ENCODE measurements around the gene ZFR2. TPM values are rescaled to one million over a fixed set of nuclear protein-coding genes. Genes with fewer than 3 reads are reported as not detected.
A peak's percentile ranks its signal among the peaks of the same experiment; 100 is the strongest.

ZFR2 gene
- total RNA-seq, 1 donor from 2014 or later = not detected

DNA sequence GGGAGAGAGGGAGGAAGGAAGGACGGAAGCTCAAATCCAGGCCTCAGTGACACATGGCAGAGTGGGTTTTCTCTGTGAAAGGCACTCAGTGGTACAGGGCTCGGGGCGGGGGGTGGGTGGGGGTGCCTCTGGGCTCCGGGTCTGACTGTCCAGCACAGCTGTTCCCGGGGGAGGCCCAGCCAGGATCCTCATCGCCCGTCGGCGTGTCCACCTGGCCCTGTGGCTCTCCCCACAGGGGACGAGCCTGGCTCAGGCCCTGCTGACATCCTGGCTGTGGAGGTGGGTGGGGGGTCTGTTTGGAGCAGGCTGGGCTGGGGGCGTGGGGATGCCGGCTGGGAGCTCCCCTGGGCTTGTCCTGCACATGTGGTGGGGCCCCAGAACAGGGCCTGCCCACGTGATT is 64.4 kb downstream of the ZFR2 start:
- intact Hi-C loops (cut with DNase I) = no loop called here
- ATAC-seq (ENCODE audit: poor library complexity) = no peak
- no peak for DNase-seq

DNA sequence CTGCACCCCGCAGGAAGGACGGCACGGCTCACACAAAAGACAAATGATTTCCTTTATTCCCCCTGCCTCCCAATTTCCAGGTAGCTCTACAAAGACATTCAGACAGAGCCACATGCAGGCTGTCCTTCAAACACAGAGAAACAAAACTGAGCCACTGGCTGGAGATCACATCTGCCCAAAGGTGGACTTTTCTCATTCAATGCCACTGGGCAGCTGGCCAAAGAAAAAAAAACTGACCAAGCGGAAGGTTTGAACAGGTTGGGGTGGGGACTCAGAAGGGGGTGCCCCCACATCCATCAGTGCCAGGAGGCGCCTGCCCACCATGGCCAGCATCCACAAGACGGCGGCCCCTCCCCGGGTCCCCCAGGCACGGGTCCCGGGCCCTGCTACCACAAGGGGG is 64.9 kb downstream of the ZFR2 start:
- ATAC-seq (ENCODE audit: poor library complexity) (no peak), DNase-seq (no peak)
- intact Hi-C loops (cut with DNase I) = no loop called here

DNA sequence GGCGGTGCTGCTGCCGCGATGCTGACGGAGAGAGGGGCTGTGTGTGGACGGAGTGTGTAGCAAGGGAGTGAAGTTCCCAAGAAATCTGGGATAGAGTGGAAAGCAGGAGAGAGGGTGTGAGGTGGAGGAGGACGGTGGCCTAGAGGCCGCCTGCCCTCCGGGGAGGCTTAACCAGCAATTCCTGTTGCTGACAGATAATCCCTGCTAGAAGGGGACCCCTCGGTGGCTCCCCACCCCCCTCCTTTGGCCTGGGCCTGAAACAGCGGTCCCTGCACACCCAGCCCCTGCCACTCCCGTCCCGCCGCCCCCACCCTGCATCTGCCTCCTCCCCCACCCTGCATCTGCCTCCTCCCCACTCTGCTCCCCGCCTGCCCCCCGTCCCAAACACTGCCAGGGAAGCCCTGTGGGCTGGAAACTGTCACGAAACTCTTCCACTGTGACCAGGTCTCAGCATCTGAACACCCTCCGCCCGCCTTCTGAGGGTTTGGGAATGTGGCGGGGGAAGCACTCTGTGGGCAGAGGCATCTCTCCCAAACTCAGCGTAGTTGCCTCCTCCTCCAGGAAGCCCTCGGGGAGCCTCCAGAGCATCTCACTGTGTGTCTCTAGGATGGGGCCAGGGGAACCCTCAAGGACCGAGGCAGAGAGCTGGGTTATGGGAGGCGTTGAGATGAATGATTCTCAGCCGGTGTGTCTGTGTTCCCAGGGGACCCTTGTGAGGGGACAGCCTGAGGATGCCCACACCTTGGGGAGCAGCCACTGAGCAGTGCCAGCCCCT is 65.5 kb downstream of the ZFR2 start:
- DNase-seq = no peak
- ATAC-seq (ENCODE audit: poor library complexity) = no peak
- intact Hi-C loops (cut with DNase I) = no loop called here

DNA sequence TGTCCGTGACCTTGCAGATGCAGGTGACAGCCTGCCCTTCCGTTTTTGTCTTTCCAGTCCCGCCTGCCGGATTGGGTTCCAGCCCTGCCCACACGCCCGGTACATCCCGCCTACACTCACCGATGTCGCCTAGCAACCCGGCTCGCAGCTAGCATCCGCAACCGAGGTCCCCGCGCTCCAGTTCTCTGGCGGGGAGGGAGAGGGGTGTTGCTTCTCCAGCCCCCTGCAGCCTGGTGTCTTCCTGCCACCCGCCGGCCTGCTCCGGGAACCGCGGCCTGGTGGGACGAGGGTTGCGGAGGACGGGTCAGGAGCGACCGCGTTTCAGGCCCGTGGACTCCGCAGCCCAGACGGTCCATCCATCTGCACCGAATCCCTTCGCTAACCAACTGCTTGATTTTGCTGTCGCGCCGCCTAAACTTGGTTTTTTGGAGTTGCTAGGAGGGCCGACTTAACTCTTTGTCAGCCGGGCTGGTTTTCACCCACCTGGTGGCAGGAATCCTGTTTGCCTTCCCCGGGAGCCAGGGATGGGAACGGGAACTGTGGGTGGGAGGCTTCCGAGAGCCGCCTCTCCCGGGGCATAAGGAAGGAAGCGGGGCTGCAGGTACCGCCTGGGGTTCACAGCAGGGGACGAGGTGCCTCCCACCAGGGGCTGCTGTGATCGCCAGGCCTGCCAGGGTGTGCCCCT is 67.3 kb downstream of the ZFR2 start:
- intact Hi-C loops (cut with DNase I) = no loop called here
- ATAC-seq (ENCODE audit: poor library complexity) = peak; percentile 34
- DNase-seq = no peak

DNA sequence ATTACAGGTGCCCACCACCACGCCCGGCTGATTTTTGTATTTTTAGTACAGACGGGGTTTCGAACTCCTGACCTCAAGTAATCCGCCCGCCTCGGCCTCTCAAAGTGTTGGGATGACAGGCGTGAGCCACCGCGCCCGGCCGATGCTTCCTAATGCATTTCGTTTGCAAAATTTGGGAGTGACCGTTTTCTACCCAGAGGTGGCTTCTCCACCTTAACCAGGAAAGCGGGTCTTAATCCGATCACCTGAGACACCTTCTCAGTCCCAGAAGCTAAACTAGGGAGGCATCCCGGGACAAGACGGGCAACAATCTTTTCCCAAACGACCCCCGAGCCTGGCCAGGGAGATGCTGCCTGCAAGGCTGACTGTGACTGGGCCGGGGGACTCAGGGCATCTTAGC is 67.8 kb downstream of the ZFR2 start:
- no peak for ATAC-seq (ENCODE audit: poor library complexity)
- intact Hi-C loops (cut with DNase I) = no loop called here
- DNase-seq = no peak

DNA sequence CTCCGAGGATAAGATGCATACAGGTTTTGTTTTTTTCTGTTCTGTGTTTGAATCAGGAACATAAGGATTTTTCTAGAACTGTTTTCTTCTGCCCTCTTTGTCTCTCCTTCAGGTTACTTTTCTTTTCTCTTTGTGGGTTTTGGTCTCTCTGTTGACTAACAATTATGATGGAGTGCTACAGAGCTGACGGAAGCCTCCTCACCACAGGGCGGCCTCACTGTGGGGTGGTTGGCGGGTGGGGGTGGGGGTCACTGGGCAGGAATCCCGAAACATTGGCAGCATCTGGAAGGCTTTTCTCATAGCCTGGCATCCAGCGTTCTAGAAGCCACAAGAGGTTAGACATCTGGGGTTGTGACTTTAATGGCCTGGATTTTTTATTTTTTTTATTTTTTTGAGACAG is 70.7 kb downstream of the ZFR2 start:
- intact Hi-C loops (cut with DNase I) = no loop called here
- DNase-seq (no peak), ATAC-seq (ENCODE audit: poor library complexity) (no peak)

DNA sequence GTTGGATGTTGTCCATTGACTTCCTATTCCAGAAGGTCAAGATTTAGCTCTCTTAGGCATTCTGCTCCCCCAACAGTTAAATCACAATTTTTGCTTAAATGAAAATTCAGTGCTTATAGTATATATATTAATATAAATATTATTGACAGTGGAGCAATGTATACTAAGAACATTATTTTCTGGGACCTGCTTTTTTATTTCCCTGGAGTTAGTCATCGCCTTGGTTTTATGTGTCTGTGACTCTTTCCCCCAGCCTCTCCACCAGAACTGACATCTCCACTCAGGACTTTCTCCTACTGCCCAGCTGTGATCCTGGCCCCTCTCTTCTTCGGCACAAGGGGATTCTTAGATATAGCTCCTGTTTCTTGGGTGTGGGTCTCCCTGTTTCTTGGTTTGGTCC is 72.5 kb downstream of the ZFR2 start:
- ATAC-seq (ENCODE audit: poor library complexity) (no peak), DNase-seq (no peak)
- intact Hi-C loops (cut with DNase I) = no loop called here

DNA sequence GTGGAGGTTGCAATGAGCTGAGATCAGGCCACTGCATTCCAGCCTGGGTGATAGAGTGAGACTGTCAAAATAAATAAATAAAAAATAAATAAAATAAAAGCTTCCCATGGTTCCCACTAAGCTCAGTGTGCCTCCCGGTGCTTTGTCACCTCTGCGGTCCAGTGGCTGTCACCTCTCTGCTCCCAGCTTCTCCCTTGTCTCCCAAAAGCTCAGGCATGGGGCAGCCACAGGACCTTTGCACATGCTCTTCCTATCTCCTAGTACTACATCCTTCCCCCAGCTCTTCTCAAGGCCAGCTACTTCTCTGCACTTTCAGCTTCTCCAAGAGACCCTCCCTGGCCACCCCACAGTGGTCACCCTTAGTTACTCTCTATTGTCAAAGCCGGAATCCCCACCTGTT is 75.0 kb downstream of the ZFR2 start:
- DNase-seq (no peak), ATAC-seq (ENCODE audit: poor library complexity) (no peak)
- intact Hi-C loops (cut with DNase I) = no loop called here

DNA sequence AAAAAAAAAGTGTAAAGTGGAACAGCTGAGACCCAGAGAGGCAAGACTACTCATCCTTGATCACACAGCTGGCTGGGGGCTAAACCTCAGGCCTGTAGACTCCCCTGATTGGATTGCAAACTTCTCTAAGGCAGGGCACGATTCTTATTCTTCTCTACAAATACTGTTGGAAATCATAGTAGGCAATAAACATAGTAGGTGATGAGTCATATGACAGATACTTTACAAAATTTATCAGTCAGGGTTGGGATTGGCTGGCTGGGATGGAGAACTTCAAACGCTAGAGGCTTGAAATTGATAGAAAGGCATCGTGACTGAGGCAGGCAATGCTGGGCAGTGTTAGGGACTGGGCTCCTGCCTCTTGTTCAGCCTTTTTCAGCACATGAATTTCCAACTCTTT is 76.7 kb downstream of the ZFR2 start:
- DNase-seq = no peak
- intact Hi-C loops (cut with DNase I) = no loop called here
- ATAC-seq (ENCODE audit: poor library complexity) = no peak

DNA sequence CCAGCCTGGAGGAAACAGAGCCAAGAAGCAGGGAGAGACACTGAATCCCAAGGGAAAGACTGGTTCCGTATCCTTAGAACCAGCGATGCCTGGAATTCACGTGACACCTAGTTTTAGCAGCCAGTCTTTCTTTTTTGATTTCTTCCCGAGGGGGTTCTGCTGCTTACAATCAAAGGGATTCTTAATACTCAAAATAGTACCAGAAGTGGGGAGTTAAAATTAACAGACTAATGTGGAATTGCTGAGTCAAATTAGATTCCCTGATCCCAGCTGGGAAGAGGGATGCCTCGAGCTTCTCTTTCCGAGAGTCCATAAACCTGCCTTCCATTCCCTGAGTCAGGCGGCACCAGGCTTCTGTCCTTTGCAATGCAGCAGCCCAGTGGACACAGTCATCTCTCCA is 77.9 kb downstream of the ZFR2 start:
- intact Hi-C loops (cut with DNase I) = no loop called here
- DNase-seq = no peak
- no peak for ATAC-seq (ENCODE audit: poor library complexity)

DNA sequence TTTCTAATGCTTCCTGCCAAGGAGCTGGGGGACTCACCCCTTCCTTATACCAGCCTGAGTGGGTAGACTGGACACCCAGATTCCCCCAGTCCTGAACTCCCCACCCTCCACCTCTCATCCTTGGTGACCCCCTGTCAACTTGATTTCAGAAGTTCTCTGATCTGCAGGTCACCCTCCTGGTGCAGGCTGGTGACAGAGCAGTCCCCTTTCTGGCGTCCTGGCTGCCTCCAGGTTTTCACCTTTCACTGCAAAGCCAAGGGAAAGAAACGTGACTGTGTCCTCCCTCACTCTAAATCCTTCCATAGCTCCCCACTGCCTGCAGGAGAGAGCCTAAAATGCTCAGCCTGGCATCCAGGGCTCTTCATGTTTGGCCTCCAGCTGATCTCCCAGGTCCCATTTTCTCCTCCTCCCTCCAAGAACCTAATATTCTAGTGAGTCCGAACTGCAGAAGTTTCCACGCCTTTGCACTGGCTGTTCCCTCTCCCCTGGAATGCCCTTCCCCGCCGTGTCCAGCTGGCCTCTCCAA is 78.6 kb downstream of the ZFR2 start:
- no peak for DNase-seq
- intact Hi-C loops (cut with DNase I) = no loop called here
- no peak for ATAC-seq (ENCODE audit: poor library complexity)

DNA sequence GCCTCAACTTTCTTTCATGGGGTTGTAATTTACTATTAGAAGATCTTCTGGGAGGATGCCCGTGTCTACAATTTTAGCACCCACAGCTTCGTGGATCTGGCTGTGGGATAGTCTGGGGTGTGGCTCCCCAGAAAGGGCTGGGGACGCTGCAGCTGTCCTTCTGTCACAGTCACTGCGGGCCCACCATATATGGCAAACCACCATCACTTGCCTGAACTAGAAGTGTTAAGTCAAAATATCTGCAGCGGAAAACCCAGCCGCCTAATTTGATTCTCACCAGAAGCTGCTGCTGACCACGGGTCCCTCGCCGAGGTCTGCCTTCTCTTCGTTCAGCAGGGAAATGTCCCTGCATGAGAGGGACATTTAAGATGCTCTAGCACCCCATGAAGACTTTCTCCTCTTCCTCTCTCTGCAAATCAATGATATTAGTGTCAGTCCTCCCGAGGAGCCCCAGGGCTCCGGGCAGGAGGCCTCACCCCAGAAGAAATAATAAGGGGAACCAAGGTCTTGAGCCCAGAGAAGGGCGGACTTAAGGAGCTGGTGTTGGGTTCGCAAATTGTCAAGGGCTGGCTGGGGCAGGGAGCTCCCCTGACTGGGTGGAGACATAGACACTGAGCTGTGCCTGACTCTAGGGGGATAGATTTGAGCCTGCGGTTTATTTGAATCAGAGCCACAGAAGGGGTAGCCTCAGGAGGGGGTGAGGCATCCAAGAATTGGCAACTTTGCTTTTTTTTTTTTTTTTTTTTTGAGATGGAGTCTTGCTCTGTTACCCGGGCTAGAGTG is 79.7 kb downstream of the ZFR2 start:
- ATAC-seq (ENCODE audit: poor library complexity) (no peak), DNase-seq (no peak)
- intact Hi-C loops (cut with DNase I) = no loop called here

DNA sequence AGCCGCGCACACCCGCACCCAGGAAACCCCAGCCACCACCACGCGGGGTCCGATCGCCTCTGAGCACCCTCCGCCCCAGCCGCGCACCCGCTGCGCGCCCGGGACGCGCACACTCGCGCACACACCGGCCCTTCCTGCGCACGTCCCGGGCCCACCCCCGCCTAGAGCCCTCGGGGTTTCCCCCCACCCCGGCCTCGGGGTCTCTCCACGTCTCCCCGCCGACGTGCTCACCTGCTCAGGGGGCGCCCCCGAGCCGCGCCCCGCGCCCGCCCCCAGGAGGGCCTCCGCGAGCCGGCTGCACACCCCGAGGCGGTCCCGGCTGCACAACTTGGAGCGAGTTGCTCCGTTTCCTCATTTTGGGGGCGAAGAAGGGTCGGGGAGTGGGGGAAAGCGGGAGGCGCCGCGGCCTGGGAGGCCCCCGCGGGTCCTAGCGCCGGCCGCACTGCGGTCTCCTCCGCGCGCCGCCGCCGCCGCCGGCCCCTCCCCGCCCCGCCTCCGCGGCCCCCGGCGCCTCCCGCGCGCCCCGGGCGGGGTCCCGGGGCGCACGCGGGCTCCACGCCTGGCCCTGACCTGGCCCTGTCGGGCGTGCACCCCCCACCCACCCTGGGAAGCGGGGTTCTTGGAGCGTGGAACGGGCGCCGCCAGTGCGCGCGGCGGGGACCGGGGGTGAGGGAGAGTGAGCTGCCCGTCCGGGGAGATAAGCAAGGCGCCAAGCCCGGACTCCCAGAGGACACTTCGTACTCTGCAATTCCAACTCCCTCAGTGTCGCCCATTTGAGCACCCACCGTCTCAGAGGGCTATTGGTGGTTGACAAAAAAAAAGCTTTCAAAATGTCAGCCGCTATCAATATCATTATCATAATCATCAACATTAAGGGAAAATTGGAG is 82.7 kb downstream of the ZFR2 start, which contains the start of gene MATK:
TSS of gene MATK (minus strand) at position 444 of the 887 bp plus-strand sequence. CDS start 1,246 bp downstream, outside the sequence.
- intact Hi-C loops (cut with DNase I) = no loop called here

DNA sequence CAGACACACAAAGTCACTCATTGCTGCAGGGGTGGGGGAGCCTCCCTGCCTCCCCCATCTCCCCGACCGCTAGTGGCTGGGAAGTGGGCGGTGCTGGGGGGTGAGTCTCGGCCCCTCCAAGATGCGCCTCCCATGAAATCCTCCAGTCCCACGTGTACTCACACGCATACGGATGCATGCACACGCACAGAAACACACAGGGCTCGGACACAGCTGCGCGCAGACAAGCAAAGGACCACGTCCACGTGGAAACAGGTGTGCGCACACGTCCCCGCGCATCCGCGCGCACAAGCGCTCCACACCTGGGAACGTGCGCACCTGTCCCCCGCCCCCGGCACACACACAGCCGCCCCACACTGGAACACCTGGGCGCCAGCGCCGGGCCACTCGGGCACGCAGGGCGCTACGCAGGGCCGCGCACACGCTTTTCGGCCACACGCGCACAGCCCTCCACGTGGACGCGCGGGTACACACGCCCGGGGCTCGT is 83.3 kb downstream of the ZFR2 start:
- intact Hi-C loops (cut with DNase I) = no loop called here
- ATAC-seq (ENCODE audit: poor library complexity) (no peak), DNase-seq (no peak)

More for the DNA sequence above, 82.7 kb downstream of the ZFR2 start, which contains the start of gene MATK:
- ATAC-seq (ENCODE audit: poor library complexity) = no peak
- DNase-seq = no peak

DNA sequence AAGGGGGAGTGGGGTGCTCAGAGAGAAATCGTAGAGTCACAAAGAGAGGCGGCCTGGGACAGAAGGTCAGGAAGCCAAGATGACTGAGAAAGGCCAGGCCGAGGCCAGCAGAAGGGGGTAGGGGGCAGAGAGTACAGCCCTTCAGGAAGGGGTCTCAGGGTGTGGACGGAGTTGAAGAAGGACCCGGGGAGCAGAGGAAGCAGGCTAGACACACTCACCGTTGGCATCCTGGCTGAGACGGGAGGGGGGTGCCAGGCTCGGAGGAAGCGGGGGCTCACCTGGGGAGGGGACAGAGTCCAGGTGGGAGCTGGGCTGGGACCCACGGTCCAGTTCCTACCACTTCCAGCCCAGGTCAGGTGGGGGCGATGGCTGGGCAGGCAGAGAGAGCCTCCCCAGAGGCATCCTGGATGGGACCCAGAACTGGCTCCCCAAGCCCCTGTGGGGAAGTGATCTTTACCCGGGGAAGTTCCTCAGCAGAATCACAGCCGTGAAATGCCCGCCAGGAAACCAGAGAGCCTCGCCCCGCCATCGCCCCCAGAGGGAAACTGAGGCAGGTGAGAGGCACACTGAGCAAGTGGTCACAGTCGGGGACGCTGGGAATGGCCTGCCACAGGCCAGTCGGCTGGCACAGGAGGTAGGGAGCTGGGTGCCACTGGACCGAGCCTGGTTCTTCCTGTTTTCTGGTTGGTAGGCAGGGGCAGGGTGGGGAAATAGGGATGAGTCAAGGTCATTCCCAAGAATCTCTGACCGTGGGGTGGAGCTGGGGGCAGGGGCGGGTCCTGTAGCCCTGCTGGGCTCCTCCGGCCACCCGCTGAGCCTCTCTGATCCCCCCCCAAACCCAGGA is 84.0 kb downstream of the ZFR2 start:
- no peak for DNase-seq
- ATAC-seq (ENCODE audit: poor library complexity) = no peak
- intact Hi-C loops (cut with DNase I) = no loop called here

DNA sequence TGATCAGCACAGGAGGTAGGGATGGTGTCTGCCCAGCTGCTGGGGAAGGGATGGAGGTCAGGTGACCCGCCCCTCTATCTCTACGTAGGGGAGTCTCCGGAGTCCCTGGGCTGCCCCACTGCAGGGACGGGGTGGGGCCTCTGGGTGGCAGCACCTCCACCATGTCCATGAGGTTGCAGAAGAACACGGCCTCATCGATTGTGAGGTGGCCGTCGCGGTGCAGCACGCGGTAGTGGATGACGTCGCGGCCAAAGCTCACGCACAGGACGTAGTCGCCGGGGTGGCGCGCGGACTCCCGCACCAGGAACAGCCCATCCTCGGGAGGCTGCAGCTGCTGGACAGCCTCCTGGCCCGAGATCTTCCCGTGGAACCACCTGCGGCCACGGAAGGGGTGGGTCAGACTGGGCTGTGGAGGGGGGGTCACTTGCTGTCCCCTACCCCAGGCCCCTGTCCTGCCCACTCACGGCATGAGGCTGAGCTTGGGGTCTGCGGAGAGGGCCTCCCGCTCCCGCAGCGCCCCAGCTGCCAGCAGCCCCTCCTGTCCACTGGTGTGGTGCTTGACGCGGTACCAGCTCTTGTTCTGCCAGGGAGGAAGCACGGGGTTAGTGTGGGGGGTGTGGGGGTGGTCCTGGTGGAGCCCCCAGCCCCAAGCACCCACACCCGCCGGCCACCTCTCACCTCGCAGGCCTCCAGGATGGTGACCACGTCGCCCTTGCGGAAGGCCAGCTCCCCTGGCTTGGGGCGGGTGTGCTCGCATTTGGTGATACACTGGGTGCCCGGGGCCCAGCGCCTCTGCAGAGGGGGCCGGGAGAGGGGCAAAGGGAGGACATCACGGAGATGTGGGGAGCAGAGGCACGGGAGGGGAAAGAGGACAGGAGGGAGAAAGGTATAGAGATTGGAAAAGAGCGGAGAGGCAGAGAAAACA is 84.9 kb downstream of the ZFR2 start:
- intact Hi-C loops (cut with DNase I) = no loop called here
- ATAC-seq (ENCODE audit: poor library complexity) (no peak), DNase-seq (no peak)
